ENCODE data around the gene RND2.

Gene RND2

GRCh38 chr17:42999003-42999525 is 26.0 kb upstream of the RND2 start:
- TF ChIP-seq CTCF (IDR thresholded peaks at IDR 0.05): no peak

GRCh38 chr17:43003542-43004172 is 21.4 kb upstream of the RND2 start:
- TF ChIP-seq CTCF (IDR thresholded peaks at IDR 0.05): no peak

- TF ChIP-seq CTCF (IDR thresholded peaks at IDR 0.05): no peak; the same call in 1 of the 2 replicates
Measured at GRCh38 chr17:43006639-43007551, 18.1 kb upstream of the RND2 start, which contains the start of gene IFI35. TSS of gene IFI35 (plus strand) at chr17:43006784. CDS start at chr17:43006948, 164 bp downstream.

- TF ChIP-seq CTCF (IDR thresholded peaks at IDR 0.05): no peak
Measured at GRCh38 chr17:43010667-43011308, 14.2 kb upstream of the RND2 start.

GRCh38 chr17:43011728-43012472 is 13.1 kb upstream of the RND2 start:
- no peak for TF ChIP-seq CTCF (IDR thresholded peaks at IDR 0.05)

- no peak for TF ChIP-seq CTCF (IDR thresholded peaks at IDR 0.05)
Measured at GRCh38 chr17:43013296-43013695, 11.7 kb upstream of the RND2 start.

All from LNCAP (cell line).